HEK293 (cell line): ENCODE results near the gene TMEM151A.

ENCODE experiments used
- CTCF ChIP-seq: fragments of 450-650 bp; formaldehyde crosslinking; IDR thresholded peaks from 2 replicates; pipeline ENCODE4 v1.5.1; 2016; ENCODE audit warnings: missing biosample characterization, missing genetic modification characterization
- PRDM4 ChIP-seq: fragments of 450-650 bp; formaldehyde crosslinking; IDR thresholded peaks from 2 replicates; pipeline ENCODE4 v1.5.1; 2017; ENCODE audit warnings: missing biosample characterization, missing genetic modification characterization
- ZNF174 ChIP-seq: fragments of 450-650 bp; formaldehyde crosslinking; IDR thresholded peaks from 2 replicates; pipeline ENCODE4 v1.5.0; 2017; ENCODE audit warnings: missing biosample characterization, mild to moderate bottlenecking, missing genetic modification characterization
- ZNF274 ChIP-seq, 2 experiments: fragments of 200-500 bp in 1 of 2; fragments of 450-650 bp in 1 of 2; sonication (Bioruptor generic) in 1 of 2; formaldehyde crosslinking in 1 of 2; IDR thresholded peaks; 2 replicates each; pipeline versions ENCODE4 v1.5.1 to v1.6.1; 2014 to 2016; ENCODE audit warnings: borderline replicate concordance in 1 of 2, inconsistent platforms in 1 of 2, low read length in 1 of 2, missing biosample characterization in 1 of 2, missing genetic modification characterization in 1 of 2
- ZNF423 ChIP-seq: fragments of 450-650 bp; formaldehyde crosslinking; IDR thresholded peaks from 2 replicates; pipeline ENCODE4 v1.5.1; 2016; ENCODE audit warnings: missing biosample characterization, missing genetic modification characterization
- ZNF501 ChIP-seq: fragments of 450-650 bp; formaldehyde crosslinking; IDR thresholded peaks from 2 replicates; pipeline ENCODE4 v1.5.1; 2016; ENCODE audit warnings: missing biosample characterization, missing genetic modification characterization
- ZNF785 ChIP-seq: fragments of 450-650 bp; formaldehyde crosslinking; IDR thresholded peaks from 2 replicates; pipeline ENCODE4 v1.5.1; 2016; ENCODE audit warnings: missing biosample characterization, missing genetic modification characterization
- ZNF792 ChIP-seq: fragments of 450-650 bp; formaldehyde crosslinking; IDR thresholded peaks from 2 replicates; pipeline ENCODE4 v1.5.1; 2016; ENCODE audit warnings: missing biosample characterization, missing genetic modification characterization
- ZSCAN18 ChIP-seq: fragments of 450-650 bp; formaldehyde crosslinking; IDR thresholded peaks from 2 replicates; pipeline ENCODE4 v1.5.1; 2016; ENCODE audit warnings: missing biosample characterization, missing genetic modification characterization

- TF ChIP-seq ZNF423 (tag by site-specific recombination) (no peak), ZNF785 (tag by site-specific recombination) (no peak), ZNF501 (tag by site-specific recombination) (no peak), CTCF (no peak), ZNF792 (no peak), PRDM4 (no peak), ZNF274 (IDR thresholded peaks at IDR 0.05; ENCODE audit: low read length) (no peak), ZNF274 (tag by site-specific recombination; IDR thresholded peaks at IDR 0.05; ENCODE audit: borderline replicate concordance) (no peak), ZNF174 (no peak), ZSCAN18 (tag by site-specific recombination) (no peak)
Measured at GRCh38 chr11:66258473-66258893, 33.2 kb upstream of the TMEM151A start.
